ENCODE measurements around the gene CACNA2D4. TPM values are rescaled to one million over a fixed set of nuclear protein-coding genes. Genes with fewer than 3 reads are reported as not detected.

Gene CACNA2D4
- total RNA-seq, 1 experiment from 2014 or later = not detected

DNA sequence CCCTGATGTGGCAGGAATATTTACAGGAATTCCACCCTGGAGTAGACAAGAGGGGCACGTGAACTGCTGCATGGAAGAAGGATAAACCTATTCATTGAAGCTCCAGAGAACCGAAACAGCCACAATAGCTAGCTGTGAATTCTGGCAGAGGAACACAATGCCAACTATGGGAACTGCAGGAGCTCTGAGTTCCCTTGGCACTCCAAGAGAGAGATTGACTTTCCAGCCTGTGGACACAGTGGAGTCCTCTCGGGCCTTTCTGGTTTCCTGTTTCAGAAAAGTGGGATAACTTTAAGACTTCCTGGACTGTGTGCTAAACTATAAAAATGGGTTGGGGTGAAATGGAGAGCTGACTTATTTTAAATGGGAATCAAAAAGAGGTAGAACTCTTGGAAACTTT, 11.9 kb downstream of the CACNA2D4 start:
- Histone ChIP-seq H3K4me2 (ENCODE audit: low read length) (no peak overlapping the region), H3K27ac (ENCODE audit: low read length) (no peak overlapping the region), H3K79me2 (ENCODE audit: low read length) (no peaks in the 10 kb centered on the region), H3K27me3 (ENCODE audit: low read length) (no peaks in the 10 kb centered on the region), H3K9ac (ENCODE audit: low read length) (no peak overlapping the region), H4K20me1 (ENCODE audit: low read length) (no peaks in the 10 kb centered on the region), H3K4me1 (ENCODE audit: insufficient read depth, low read length) (peaks cover 4% of the 10 kb centered on the region; the same call in 1 of the 2 replicates), H3K36me3 (ENCODE audit: low read depth, low read length) (no peaks in the 10 kb centered on the region), H3K9me3 (ENCODE audit: low read length) (peaks cover 8% of the 10 kb centered on the region; the same call in 1 of the 2 replicates), H3F3A (ENCODE audit: low read length, unreplicated experiment) (no peaks in the 10 kb centered on the region), H2AFZ (ENCODE audit: low read length) (no peak overlapping the region), H3K4me3 (ENCODE audit: low read length) (no peak overlapping the region), H3K9me2 (replicated peaks; ENCODE audit: low read length) (no peaks in the 10 kb centered on the region)
- no peak for TF ChIP-seq EZH2 (IDR thresholded peaks at IDR 0.05; ENCODE audit: low read length, unreplicated experiment)
- no peak for TF ChIP-seq EZH2phosphoT487 (IDR thresholded peaks at IDR 0.05; ENCODE audit: borderline replicate concordance, low read length)
- TF ChIP-seq, protein P1, sequence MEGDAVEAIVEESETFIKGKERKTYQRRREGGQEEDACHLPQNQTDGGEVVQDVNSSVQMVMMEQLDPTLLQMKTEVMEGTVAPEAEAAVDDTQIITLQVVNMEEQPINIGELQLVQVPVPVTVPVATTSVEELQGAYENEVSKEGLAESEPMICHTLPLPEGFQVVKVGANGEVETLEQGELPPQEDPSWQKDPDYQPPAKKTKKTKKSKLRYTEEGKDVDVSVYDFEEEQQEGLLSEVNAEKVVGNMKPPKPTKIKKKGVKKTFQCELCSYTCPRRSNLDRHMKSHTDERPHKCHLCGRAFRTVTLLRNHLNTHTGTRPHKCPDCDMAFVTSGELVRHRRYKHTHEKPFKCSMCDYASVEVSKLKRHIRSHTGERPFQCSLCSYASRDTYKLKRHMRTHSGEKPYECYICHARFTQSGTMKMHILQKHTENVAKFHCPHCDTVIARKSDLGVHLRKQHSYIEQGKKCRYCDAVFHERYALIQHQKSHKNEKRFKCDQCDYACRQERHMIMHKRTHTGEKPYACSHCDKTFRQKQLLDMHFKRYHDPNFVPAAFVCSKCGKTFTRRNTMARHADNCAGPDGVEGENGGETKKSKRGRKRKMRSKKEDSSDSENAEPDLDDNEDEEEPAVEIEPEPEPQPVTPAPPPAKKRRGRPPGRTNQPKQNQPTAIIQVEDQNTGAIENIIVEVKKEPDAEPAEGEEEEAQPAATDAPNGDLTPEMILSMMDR (conservative IDR thresholded peaks at IDR 0.05; ENCODE audit: low read depth, low read length) = no peak
- ChIA-PET POLR2A (ENCODE audit: unreplicated experiment) (no interaction called here), CTCF (no interaction called here)
- intact Hi-C loops (cut with micrococcal nuclease) = no loop called here
- no TSS peak for BruUV-seq (replicated peaks)
- DNase-seq = no peak
- ATAC-seq = no peak

DNA sequence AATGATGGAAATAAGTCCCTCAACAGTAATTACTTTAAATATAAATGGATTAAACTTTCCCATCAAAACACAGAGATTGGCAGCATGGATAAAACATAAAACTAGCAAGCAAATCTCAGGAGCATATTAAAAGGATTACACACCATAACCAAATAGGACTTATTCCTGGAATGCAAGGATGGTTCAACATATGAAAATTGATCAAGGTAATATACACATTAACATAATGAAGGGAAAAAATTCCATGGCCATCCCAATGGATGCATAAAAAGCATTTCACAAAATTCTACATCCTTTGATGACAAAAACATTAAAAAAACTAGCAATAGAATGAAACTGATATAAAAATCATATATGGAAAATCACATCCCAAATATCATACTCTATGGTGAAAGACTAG, 13.6 kb downstream of the CACNA2D4 start:
- no TSS peak for BruUV-seq (replicated peaks)
- CTCF ChIA-PET = no interaction called here
- TF ChIP-seq EZH2phosphoT487 (IDR thresholded peaks at IDR 0.05; ENCODE audit: borderline replicate concordance, low read length) = no peak
- no peak for TF ChIP-seq EZH2 (IDR thresholded peaks at IDR 0.05; ENCODE audit: low read length, unreplicated experiment)
- TF ChIP-seq, protein P1 (conservative IDR thresholded peaks at IDR 0.05; ENCODE audit: low read depth, low read length) = no peak
- H3F3A ChIP-seq (ENCODE audit: low read length, unreplicated experiment) = no peaks in the 10 kb centered on the region
- no peaks in the 10 kb centered on the region for H3K27me3 ChIP-seq (ENCODE audit: low read length)
- no peak overlapping the region for H3K4me3 ChIP-seq (ENCODE audit: low read length)
- no peaks in the 10 kb centered on the region for H3K36me3 ChIP-seq (ENCODE audit: low read depth, low read length)
- no peaks in the 10 kb centered on the region for H4K20me1 ChIP-seq (ENCODE audit: low read length)
- intact Hi-C loops (cut with micrococcal nuclease) = no loop called here
- H2AFZ ChIP-seq (ENCODE audit: low read length) = no peak overlapping the region
- H3K79me2 ChIP-seq (ENCODE audit: low read length) = no peaks in the 10 kb centered on the region
- no peak overlapping the region for H3K4me2 ChIP-seq (ENCODE audit: low read length)
- ATAC-seq = no peak
- no peak overlapping the region for H3K9ac ChIP-seq (ENCODE audit: low read length)
- H3K9me2 ChIP-seq (replicated peaks; ENCODE audit: low read length) = no peaks in the 10 kb centered on the region
- H3K4me1 ChIP-seq (ENCODE audit: insufficient read depth, low read length) = peaks cover 4% of the 10 kb centered on the region; the same call in 1 of the 2 replicates
- POLR2A ChIA-PET (ENCODE audit: unreplicated experiment) = no interaction called here
- no peak for DNase-seq
- no peak overlapping the region for H3K27ac ChIP-seq (ENCODE audit: low read length)
- peaks cover 8% of the 10 kb centered on the region; the same call in 1 of the 2 replicates for H3K9me3 ChIP-seq (ENCODE audit: low read length)

DNA sequence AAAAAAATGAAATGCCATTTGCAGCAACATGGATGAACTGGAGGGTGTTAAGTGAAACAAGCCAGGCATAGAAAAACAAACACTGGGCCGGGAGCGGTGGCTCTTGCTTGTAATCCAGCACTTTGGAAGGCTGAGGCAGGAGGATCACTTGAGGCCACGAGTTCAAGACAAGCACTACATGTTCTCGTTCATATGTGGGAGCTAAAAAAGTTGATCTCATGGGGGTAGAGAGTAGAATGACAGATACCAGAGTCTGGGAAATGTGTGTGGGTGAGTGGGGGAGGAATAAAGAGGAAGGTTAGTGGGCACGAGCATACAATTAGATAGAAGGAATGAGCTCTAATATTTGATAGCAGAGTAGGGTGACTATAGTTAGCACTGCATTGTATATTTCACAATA, 21.5 kb downstream of the CACNA2D4 start:
- ATAC-seq = no peak
- Histone ChIP-seq H2AFZ (ENCODE audit: low read length) (no peak overlapping the region), H3F3A (ENCODE audit: low read length, unreplicated experiment) (no peaks in the 10 kb centered on the region), H3K4me1 (ENCODE audit: insufficient read depth, low read length) (no peaks in the 10 kb centered on the region), H3K79me2 (ENCODE audit: low read length) (no peaks in the 10 kb centered on the region), H4K20me1 (ENCODE audit: low read length) (no peaks in the 10 kb centered on the region), H3K27ac (ENCODE audit: low read length) (no peak overlapping the region), H3K9me2 (replicated peaks; ENCODE audit: low read length) (no peaks in the 10 kb centered on the region), H3K4me3 (ENCODE audit: low read length) (no peak overlapping the region), H3K27me3 (ENCODE audit: low read length) (0 out of 2 replicates have a peak, but pooled peaks cover 7% of the 10 kb centered on the region), H3K9ac (ENCODE audit: low read length) (no peak overlapping the region), H3K9me3 (ENCODE audit: low read length) (no peaks in the 10 kb centered on the region), H3K4me2 (ENCODE audit: low read length) (no peak overlapping the region), H3K36me3 (ENCODE audit: low read depth, low read length) (no peaks in the 10 kb centered on the region)
- ChIA-PET CTCF (no interaction called here), POLR2A (ENCODE audit: unreplicated experiment) (no interaction called here)
- TF ChIP-seq, protein P1 (conservative IDR thresholded peaks at IDR 0.05; ENCODE audit: low read depth, low read length) = no peak
- TF ChIP-seq EZH2 (IDR thresholded peaks at IDR 0.05; ENCODE audit: low read length, unreplicated experiment) = no peak
- TF ChIP-seq EZH2phosphoT487 (IDR thresholded peaks at IDR 0.05; ENCODE audit: borderline replicate concordance, low read length) = no peak
- no TSS peak for BruUV-seq (replicated peaks)
- DNase-seq = no peak
- intact Hi-C loops (cut with micrococcal nuclease) = no loop called here
